Measurements from ENCODE around the gene DIAPH2.

Gene DIAPH2

GRCh38 chrX:96761566-96761965, 76.9 kb downstream of the DIAPH2 start:
- TF ChIP-seq CREB5 (CRISPR knock-in tag; IDR thresholded peaks at IDR 0.05; ENCODE audit: low read depth) (no peak), CSRNP3 (CRISPR knock-in tag; IDR thresholded peaks at IDR 0.05) (no peak), TOX (CRISPR knock-in tag; IDR thresholded peaks at IDR 0.05; ENCODE audit: borderline replicate concordance) (no peak), TCF4 (CRISPR knock-in tag; IDR thresholded peaks at IDR 0.05; ENCODE audit: borderline replicate concordance) (no peak), RARB (CRISPR knock-in tag; IDR thresholded peaks at IDR 0.05) (no peak), POU6F1 (CRISPR knock-in tag; IDR thresholded peaks at IDR 0.05; ENCODE audit: borderline replicate concordance, low read depth) (no peak), ZFP30 (CRISPR knock-in tag; IDR thresholded peaks at IDR 0.05) (no peak), ESRRG (CRISPR knock-in tag; IDR thresholded peaks at IDR 0.05) (no peak), ZFP3 (CRISPR knock-in tag; IDR thresholded peaks at IDR 0.05) (no peak), ZNF565 (CRISPR knock-in tag; conservative IDR thresholded peaks at IDR 0.05; ENCODE audit: low read depth) (no peak), CSDC2 (CRISPR knock-in tag; IDR thresholded peaks at IDR 0.05) (no peak), ZNF70 (CRISPR knock-in tag; IDR thresholded peaks at IDR 0.05) (no peak), ZC3H10 (CRISPR knock-in tag; IDR thresholded peaks at IDR 0.05) (no peak), ZNF8 (CRISPR knock-in tag; IDR thresholded peaks at IDR 0.05) (no peak), PATZ1 (CRISPR knock-in tag; IDR thresholded peaks at IDR 0.05; ENCODE audit: borderline replicate concordance) (no peak), ARNTL (CRISPR knock-in tag; IDR thresholded peaks at IDR 0.05; ENCODE audit: borderline replicate concordance, low read depth) (no peak), BACH2 (CRISPR knock-in tag; IDR thresholded peaks at IDR 0.05; ENCODE audit: borderline replicate concordance) (no peak), TSHZ2 (CRISPR knock-in tag; IDR thresholded peaks at IDR 0.05) (no peak), ISL1 (CRISPR knock-in tag; IDR thresholded peaks at IDR 0.05) (no peak)
- no peak for ATAC-seq

GRCh38 chrX:96763608-96764007, 79.0 kb downstream of the DIAPH2 start:
- no peak for ATAC-seq
- TF ChIP-seq TOX (CRISPR knock-in tag; IDR thresholded peaks at IDR 0.05; ENCODE audit: borderline replicate concordance) (no peak), CREB5 (CRISPR knock-in tag; IDR thresholded peaks at IDR 0.05; ENCODE audit: low read depth) (no peak), ZFP3 (CRISPR knock-in tag; IDR thresholded peaks at IDR 0.05) (no peak), ZFP30 (CRISPR knock-in tag; IDR thresholded peaks at IDR 0.05) (no peak), CSRNP3 (CRISPR knock-in tag; IDR thresholded peaks at IDR 0.05) (no peak), ESRRG (CRISPR knock-in tag; IDR thresholded peaks at IDR 0.05) (no peak), ZNF70 (CRISPR knock-in tag; IDR thresholded peaks at IDR 0.05) (no peak), TSHZ2 (CRISPR knock-in tag; IDR thresholded peaks at IDR 0.05) (no peak), OSR1 (CRISPR knock-in tag; IDR thresholded peaks at IDR 0.05) (no peak), RARB (CRISPR knock-in tag; IDR thresholded peaks at IDR 0.05) (no peak), BACH2 (CRISPR knock-in tag; IDR thresholded peaks at IDR 0.05; ENCODE audit: borderline replicate concordance) (no peak), ZNF565 (CRISPR knock-in tag; conservative IDR thresholded peaks at IDR 0.05; ENCODE audit: low read depth) (no peak), GLIS3 (CRISPR knock-in tag; IDR thresholded peaks at IDR 0.05) (no peak), ZC3H10 (CRISPR knock-in tag; IDR thresholded peaks at IDR 0.05) (no peak), POU6F1 (CRISPR knock-in tag; IDR thresholded peaks at IDR 0.05; ENCODE audit: borderline replicate concordance, low read depth) (no peak), PPARA (CRISPR knock-in tag; IDR thresholded peaks at IDR 0.05; ENCODE audit: borderline replicate concordance) (no peak)
